Natural killer cell (primary cell): ENCODE results near the gene FN3K. TPM values are rescaled to one million over a fixed set of nuclear protein-coding genes. Genes with fewer than 3 reads are reported as not detected.

Source experiments
- ATAC-seq, 3 donors: fragments of 150-1000 bp in 2 of 3; fragments of 200-7000 bp in 1 of 3; cut with Tn5 transposase; 1 replicate in 1 of 3; 2 replicates in 2 of 3; pipeline ENCODE4 v1.10.0; 2021; ENCODE audit warnings: mild to moderate bottlenecking in 2 of 3, moderate library complexity in 2 of 3
- DNase-seq, 2 donors: peaks; one replicate each; pipeline versions ENCODE4 v3.0.0 to v3.0.0-alpha.2; 2013 to 2021; ENCODE audit warnings: mixed read lengths in 1 of 2
- H3K27ac ChIP-seq: one replicate; pipeline ENCODE4 v1.5.1; 2013; ENCODE audit warnings: mild to moderate bottlenecking, low read length
- H3K27me3 ChIP-seq: one replicate; pipeline ENCODE4 v1.6.1; 2013; ENCODE audit warnings: low read length; ENCODE audit not compliant: control insufficient read depth, insufficient read depth
- H3K36me3 ChIP-seq: one replicate; pipeline ENCODE4 v1.6.1; 2013; ENCODE audit warnings: low read length; ENCODE audit not compliant: control insufficient read depth, insufficient read depth
- H3K4me1 ChIP-seq: one replicate; pipeline ENCODE4 v1.6.1; 2013; ENCODE audit warnings: low read length; ENCODE audit not compliant: control insufficient read depth, insufficient read depth
- H3K4me3 ChIP-seq: one replicate; pipeline ENCODE4 v1.5.1; 2013; ENCODE audit warnings: low read length
- H3K9me3 ChIP-seq: one replicate; pipeline ENCODE4 v1.6.1; 2013; ENCODE audit warnings: low read length; ENCODE audit not compliant: control insufficient read depth, insufficient read depth
- H3K27ac Mint-ChIP-seq, 2 donors: one replicate each; pipeline ENCODE4 v1.8.0; 2022; ENCODE audit warnings: mild to moderate bottlenecking in 2 of 2, mixed read lengths in 2 of 2, moderate library complexity in 1 of 2
- H3K27me3 Mint-ChIP-seq, 2 donors: one replicate each; pipeline ENCODE4 v1.8.0; 2022; ENCODE audit warnings: low read depth in 2 of 2, mixed read lengths in 2 of 2
- H3K36me3 Mint-ChIP-seq: one replicate; pipeline ENCODE4 v1.8.0; 2022; ENCODE audit warnings: mixed read lengths
- H3K4me1 Mint-ChIP-seq, 2 donors: one replicate each; pipeline ENCODE4 v1.8.0; 2022; ENCODE audit warnings: mixed read lengths in 2 of 2
- H3K4me3 Mint-ChIP-seq: one replicate; pipeline ENCODE4 v1.8.0; 2022; ENCODE audit warnings: mild to moderate bottlenecking, moderate library complexity, mixed read lengths
- H3K9me3 Mint-ChIP-seq, 2 donors: one replicate each; pipeline ENCODE4 v1.8.0; 2022; ENCODE audit warnings: mixed read lengths in 2 of 2
- WGBS: methylation state at CpG from one replicate; pipeline ENCODE4 v1.1.7; 2013; ENCODE audit warnings: missing lambda C conversion rate; ENCODE audit not compliant: insufficient coverage; 5-methylcytosine and 5-hydroxymethylcytosine counted together
- intact Hi-C: fragments of 100-400 bp; cut with micrococcal nuclease; formaldehyde crosslinking; loops from one replicate; pipeline ENCODE4 v1.14.2; 2022
- total RNA-seq, 4 donors: library from RNA; stranded (reverse); fragments of 120-200 nt in 1 of 4; gene quantifications; one replicate each; pipeline versions ENCODE4 v1.2.3 to v1.2.4, GENCODE V29; 2013 to 2022
- TF ChIP-seq, protein P1 (sequence below): fragments of 200-600 bp; IDR thresholded peaks from one replicate; pipeline ENCODE4 v1.8.0; 2022; ENCODE audit warnings: antibody characterized with exemption

FN3K gene
- total RNA-seq, 3 donors from 2014 or later (not counting 1 experiment from before 2014, with no cell fraction given) = 4.9 to 6.1 (median 5.5) TPM

DNA sequence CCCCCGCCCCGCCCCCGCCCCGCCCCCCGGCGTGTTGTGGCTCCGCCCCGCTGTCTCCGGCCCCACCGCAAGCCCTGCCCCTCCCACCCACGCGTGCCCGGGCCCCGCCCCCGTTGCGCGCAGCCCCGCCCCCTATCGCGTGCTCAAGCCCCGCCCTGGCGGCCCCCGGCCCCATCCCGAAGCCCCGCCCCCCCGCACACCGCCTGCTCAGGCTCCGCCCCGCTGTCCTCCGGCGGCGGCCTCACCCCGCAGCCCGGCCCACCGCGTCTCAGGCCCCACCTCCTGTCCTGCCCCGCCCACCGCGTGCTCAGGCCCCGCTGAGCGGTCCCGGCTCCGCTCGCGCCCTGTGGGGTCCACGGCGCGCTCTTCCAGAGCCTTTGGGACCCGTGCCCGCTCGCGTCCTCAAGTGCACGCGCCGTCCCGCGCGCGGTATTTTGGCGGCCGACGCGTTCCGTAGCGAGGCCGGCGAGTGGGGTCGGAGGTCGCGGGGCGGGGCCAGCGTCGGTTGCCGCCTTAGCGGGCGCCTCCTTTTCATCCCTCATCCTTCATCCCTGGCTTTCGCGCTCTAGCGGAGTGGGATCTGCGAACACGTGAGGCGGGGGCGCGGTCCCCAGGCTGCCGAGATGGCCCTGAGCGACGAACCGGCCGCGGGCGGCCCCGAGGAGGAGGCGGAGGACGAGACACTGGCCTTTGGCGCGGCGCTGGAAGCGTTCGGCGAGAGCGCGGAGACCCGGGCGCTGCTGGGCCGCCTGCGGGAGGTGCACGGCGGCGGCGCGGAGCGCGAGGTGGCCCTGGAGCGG is 16.4 kb downstream of the FN3K start, which contains the start of gene TBCD:
Gene TBCD (plus strand): TSS at position 495 of the 800 bp plus-strand sequence. CDS start 129 bp downstream, at position 624.
- peak within 1 kb of the TSS in 1 of 2 donors; percentile 51 for H3K27ac Mint-ChIP-seq
- H3K9me3 Mint-ChIP-seq = no peaks in the 10 kb centered on the region
- H3K36me3 ChIP-seq = peaks cover 2% of the 10 kb centered on the region
- TF ChIP-seq, protein P1, sequence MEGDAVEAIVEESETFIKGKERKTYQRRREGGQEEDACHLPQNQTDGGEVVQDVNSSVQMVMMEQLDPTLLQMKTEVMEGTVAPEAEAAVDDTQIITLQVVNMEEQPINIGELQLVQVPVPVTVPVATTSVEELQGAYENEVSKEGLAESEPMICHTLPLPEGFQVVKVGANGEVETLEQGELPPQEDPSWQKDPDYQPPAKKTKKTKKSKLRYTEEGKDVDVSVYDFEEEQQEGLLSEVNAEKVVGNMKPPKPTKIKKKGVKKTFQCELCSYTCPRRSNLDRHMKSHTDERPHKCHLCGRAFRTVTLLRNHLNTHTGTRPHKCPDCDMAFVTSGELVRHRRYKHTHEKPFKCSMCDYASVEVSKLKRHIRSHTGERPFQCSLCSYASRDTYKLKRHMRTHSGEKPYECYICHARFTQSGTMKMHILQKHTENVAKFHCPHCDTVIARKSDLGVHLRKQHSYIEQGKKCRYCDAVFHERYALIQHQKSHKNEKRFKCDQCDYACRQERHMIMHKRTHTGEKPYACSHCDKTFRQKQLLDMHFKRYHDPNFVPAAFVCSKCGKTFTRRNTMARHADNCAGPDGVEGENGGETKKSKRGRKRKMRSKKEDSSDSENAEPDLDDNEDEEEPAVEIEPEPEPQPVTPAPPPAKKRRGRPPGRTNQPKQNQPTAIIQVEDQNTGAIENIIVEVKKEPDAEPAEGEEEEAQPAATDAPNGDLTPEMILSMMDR = no peak
- H3K4me3 ChIP-seq = peak within 1 kb of the TSS; percentile 71
- intact Hi-C loops = no loop called here
- no peak within 1 kb of the TSS for H3K27ac ChIP-seq
- no peaks in the 10 kb centered on the region for H3K27me3 Mint-ChIP-seq
- peak within 1 kb of the TSS; percentile 87 for H3K4me3 Mint-ChIP-seq
- DNase-seq (peak; percentile 80 to 94), ATAC-seq (peak; percentile 78 to 89 (median 82))
- peaks cover 19% of the 10 kb centered on the region for H3K4me1 ChIP-seq
- H3K36me3 Mint-ChIP-seq = no peaks in the 10 kb centered on the region
- H3K9me3 ChIP-seq = no peaks in the 10 kb centered on the region
- WGBS = under 1% methylated on average over 95 of the region's 114 CpGs
- peaks cover 0 to 23% of the 10 kb centered on the region in 2 donors for H3K4me1 Mint-ChIP-seq
- H3K27me3 ChIP-seq = no peaks in the 10 kb centered on the region

- Histone ChIP-seq H3K27ac (no peak overlapping the region), H3K36me3 (peaks cover 2% of the 10 kb centered on the region), H3K4me3 (peak overlapping the region; percentile 71), H3K4me1 (peaks cover 19% of the 10 kb centered on the region), H3K27me3 (no peaks in the 10 kb centered on the region), H3K9me3 (no peaks in the 10 kb centered on the region)
- H3K36me3 Mint-ChIP-seq = no peaks in the 10 kb centered on the region
- 3% methylated on average over 72 of the region's 72 CpGs for WGBS
- peaks cover 0 to 23% of the 10 kb centered on the region in 2 donors for H3K4me1 Mint-ChIP-seq
- H3K27me3 Mint-ChIP-seq = no peaks in the 10 kb centered on the region
- peak; percentile 4 to 33 (median 13) for ATAC-seq
- TF ChIP-seq, protein P1 = no peak
- no peak for DNase-seq
- H3K4me3 Mint-ChIP-seq = peak overlapping the region; percentile 82
- intact Hi-C loops = no loop called here
- no peaks in the 10 kb centered on the region for H3K9me3 Mint-ChIP-seq
- peak overlapping the region in 1 of 2 donors; percentile 51 for H3K27ac Mint-ChIP-seq
Observed at GRCh38 chr17:82752371-82753200, 17.2 kb downstream of the FN3K start.

DNA sequence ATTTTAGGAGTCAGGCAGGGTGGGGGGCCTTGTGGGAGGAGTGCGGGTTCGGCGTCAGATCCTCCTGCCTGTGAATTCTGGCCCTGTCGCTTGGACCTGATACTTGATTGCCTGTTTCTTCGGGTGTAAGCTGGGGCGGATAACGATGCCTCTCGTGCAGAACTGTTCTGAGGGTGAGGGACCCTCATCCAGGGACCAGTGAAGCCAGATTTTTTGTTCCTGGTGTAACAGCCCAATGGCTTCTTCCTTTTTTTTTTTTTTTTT is 17.7 kb downstream of the FN3K start:
- H3K27me3 Mint-ChIP-seq = no peaks in the 10 kb centered on the region
- 78% methylated on average over 8 of the region's 8 CpGs for WGBS
- Histone ChIP-seq H3K27me3 (no peaks in the 10 kb centered on the region), H3K4me3 (no peak overlapping the region), H3K27ac (no peak overlapping the region), H3K4me1 (peaks cover 19% of the 10 kb centered on the region), H3K9me3 (no peaks in the 10 kb centered on the region), H3K36me3 (peaks cover 2% of the 10 kb centered on the region)
- TF ChIP-seq, protein P1 = no peak
- DNase-seq (no peak), ATAC-seq (no peak)
- H3K36me3 Mint-ChIP-seq = no peaks in the 10 kb centered on the region
- intact Hi-C loops = no loop called here
- H3K4me1 Mint-ChIP-seq = peaks cover 0 to 23% of the 10 kb centered on the region in 2 donors
- no peaks in the 10 kb centered on the region for H3K9me3 Mint-ChIP-seq
- H3K27ac Mint-ChIP-seq = no peak overlapping the region
- peak overlapping the region; percentile 82 for H3K4me3 Mint-ChIP-seq
